ENCODE measurements around the gene TBC1D5. TPM values are rescaled to one million over a fixed set of nuclear protein-coding genes. Genes with fewer than 3 reads are reported as not detected.
A peak's percentile ranks its signal among the peaks of the same experiment; 100 is the strongest.

The TBC1D5 gene
- total RNA-seq, 1 donor from 2014 or later: 67.7 TPM

GRCh38 chr3:17235310-17235709 is 507.1 kb downstream of the TBC1D5 start:
- DNase-seq (ENCODE audit: low read depth, low spot score): no peak

- DNase-seq (ENCODE audit: low read depth, low spot score): no peak
These were observed 508.0 kb downstream of the TBC1D5 start for GRCh38 chr3:17234382-17234781.

- peak; percentile 4 for DNase-seq (ENCODE audit: low read depth, low spot score)
These were observed 509.0 kb downstream of the TBC1D5 start for GRCh38 chr3:17233398-17233800.

GRCh38 chr3:17232442-17232841 is 510.0 kb downstream of the TBC1D5 start:
- no peak for DNase-seq (ENCODE audit: low read depth, low spot score)

GRCh38 chr3:17231537-17232261 is 510.7 kb downstream of the TBC1D5 start:
- DNase-seq (ENCODE audit: low read depth, low spot score): no peak

- no peak for DNase-seq (ENCODE audit: low read depth, low spot score)
These were observed 515.0 kb downstream of the TBC1D5 start for GRCh38 chr3:17227472-17227871.

- no peak for DNase-seq (ENCODE audit: low read depth, low spot score)
These were observed 520.9 kb downstream of the TBC1D5 start for GRCh38 chr3:17221529-17221928.

GRCh38 chr3:17219593-17219992 is 522.8 kb downstream of the TBC1D5 start:
- DNase-seq (ENCODE audit: low read depth, low spot score): no peak

GRCh38 chr3:17218587-17218986 is 523.8 kb downstream of the TBC1D5 start:
- no peak for DNase-seq (ENCODE audit: low read depth, low spot score)

GRCh38 chr3:17217588-17217987 is 524.8 kb downstream of the TBC1D5 start:
- DNase-seq (ENCODE audit: low read depth, low spot score): no peak

- DNase-seq (ENCODE audit: low read depth, low spot score): no peak
These were observed 529.3 kb downstream of the TBC1D5 start for GRCh38 chr3:17213102-17213501.

- DNase-seq (ENCODE audit: low read depth, low spot score): no peak
These were observed 534.5 kb downstream of the TBC1D5 start for GRCh38 chr3:17207979-17208378.

GRCh38 chr3:17207019-17207418 is 535.4 kb downstream of the TBC1D5 start:
- DNase-seq (ENCODE audit: low read depth, low spot score): no peak

GRCh38 chr3:17204049-17204650 is 538.3 kb downstream of the TBC1D5 start:
- DNase-seq (ENCODE audit: low read depth, low spot score): no peak

GRCh38 chr3:17201538-17201937 is 540.9 kb downstream of the TBC1D5 start:
- DNase-seq (ENCODE audit: low read depth, low spot score): no peak

- DNase-seq (ENCODE audit: low read depth, low spot score): no peak
These were observed 546.4 kb downstream of the TBC1D5 start for GRCh38 chr3:17195856-17196604.

- no peak for DNase-seq (ENCODE audit: low read depth, low spot score)
These were observed 547.2 kb downstream of the TBC1D5 start for GRCh38 chr3:17195192-17195611.

- DNase-seq (ENCODE audit: low read depth, low spot score): no peak
These were observed 548.3 kb downstream of the TBC1D5 start for GRCh38 chr3:17194116-17194515.

- DNase-seq (ENCODE audit: low read depth, low spot score): no peak
These were observed 549.4 kb downstream of the TBC1D5 start for GRCh38 chr3:17192995-17193394.

- DNase-seq (ENCODE audit: low read depth, low spot score): no peak
These were observed 551.9 kb downstream of the TBC1D5 start for GRCh38 chr3:17190353-17191078.

- no peak for DNase-seq (ENCODE audit: low read depth, low spot score)
These were observed 554.1 kb downstream of the TBC1D5 start for GRCh38 chr3:17188378-17188777.

Data from pulmonary artery endothelial cell (primary cell).